ENCODE results near the gene SLC17A3. TPM values are rescaled to one million over a fixed set of nuclear protein-coding genes. Genes with fewer than 3 reads are reported as not detected.

SLC17A3 gene
- total RNA-seq, 1 donor from 2014 or later: not detected

- DNase-seq (ENCODE audit: low spot score in 2 of 2): no peak
- Histone ChIP-seq H3K36me3 (no peaks in the 10 kb centered on the region), H3K27ac (no peak overlapping the region), H3K4me1 (no peaks in the 10 kb centered on the region), H3K27me3 (no peaks in the 10 kb centered on the region), H3K9me3 (no peaks in the 10 kb centered on the region), H3K4me3 (peak overlapping the region in 1 of 2 donors; percentile 28)
- intact Hi-C loops (cut with DNase I): no loop called here
- TF ChIP-seq CTCF (IDR thresholded peaks at IDR 0.05): no peak
Measured at GRCh38 chr6:25882051-25882496, 8.0 kb upstream of the SLC17A3 start.

GRCh38 chr6:25880601-25881000 is 6.6 kb upstream of the SLC17A3 start:
- no peak overlapping the region for H3K27ac ChIP-seq
- no peak for TF ChIP-seq CTCF (IDR thresholded peaks at IDR 0.05)
- H3K27me3 ChIP-seq: no peaks in the 10 kb centered on the region
- intact Hi-C loops (cut with DNase I): no loop called here
- no peak overlapping the region for H3K4me3 ChIP-seq
- DNase-seq (ENCODE audit: low spot score in 2 of 2): no peak
- H3K36me3 ChIP-seq: no peaks in the 10 kb centered on the region
- H3K9me3 ChIP-seq: no peaks in the 10 kb centered on the region
- no peaks in the 10 kb centered on the region for H3K4me1 ChIP-seq

DNA sequence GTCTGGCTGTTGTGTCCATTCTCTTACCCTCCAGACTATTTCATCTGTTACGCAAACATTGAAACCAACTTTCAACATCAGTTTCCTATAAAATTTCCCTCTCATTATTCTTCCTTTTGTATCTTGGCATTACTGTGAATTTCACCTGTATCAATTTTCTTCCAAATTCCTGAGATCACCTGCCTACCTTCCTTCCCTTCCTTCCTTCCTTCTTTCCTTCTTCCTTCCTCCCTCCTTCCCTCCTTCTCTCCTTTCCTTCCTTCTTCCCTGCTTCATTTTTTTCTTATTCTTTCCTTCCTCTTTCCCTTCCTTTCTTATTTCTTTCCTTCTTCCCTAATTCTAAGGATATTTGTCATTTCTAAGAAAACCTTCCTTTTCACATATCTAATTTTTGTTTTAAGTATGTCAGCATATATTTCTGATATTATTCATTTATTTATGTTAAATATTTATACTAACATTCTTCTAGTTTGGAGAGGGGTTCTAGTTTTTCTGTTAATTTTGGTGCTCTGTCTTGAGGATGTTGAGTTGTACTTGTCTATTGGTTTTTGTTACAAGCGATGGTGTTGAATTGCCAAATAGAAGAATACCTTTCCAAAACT is 4.8 kb upstream of the SLC17A3 start:
- TF ChIP-seq CTCF (IDR thresholded peaks at IDR 0.05): no peak
- no peak for DNase-seq (ENCODE audit: low spot score in 2 of 2)
- H3K4me3 ChIP-seq: no peak overlapping the region
- intact Hi-C loops (cut with DNase I): no loop called here
- no peaks in the 10 kb centered on the region for H3K4me1 ChIP-seq
- H3K36me3 ChIP-seq: no peaks in the 10 kb centered on the region
- no peaks in the 10 kb centered on the region for H3K9me3 ChIP-seq
- H3K27ac ChIP-seq: no peak overlapping the region
- H3K27me3 ChIP-seq: no peaks in the 10 kb centered on the region

GRCh38 chr6:25875926-25876602 is 2.0 kb upstream of the SLC17A3 start:
- Histone ChIP-seq H3K9me3 (no peaks in the 10 kb centered on the region), H3K4me1 (no peaks in the 10 kb centered on the region), H3K4me3 (no peak overlapping the region), H3K36me3 (no peaks in the 10 kb centered on the region), H3K27ac (no peak overlapping the region), H3K27me3 (no peaks in the 10 kb centered on the region)
- intact Hi-C loops (cut with DNase I): no loop called here
- no peak for TF ChIP-seq CTCF (IDR thresholded peaks at IDR 0.05)
- DNase-seq (ENCODE audit: low spot score in 2 of 2): no peak

- intact Hi-C loops (cut with DNase I): no loop called here
- Histone ChIP-seq H3K4me1 (no peaks in the 10 kb centered on the region), H3K4me3 (no peak overlapping the region), H3K9me3 (no peaks in the 10 kb centered on the region), H3K27ac (no peak overlapping the region), H3K36me3 (no peaks in the 10 kb centered on the region), H3K27me3 (no peaks in the 10 kb centered on the region)
- no peak for TF ChIP-seq CTCF (IDR thresholded peaks at IDR 0.05)
- no peak for DNase-seq (ENCODE audit: low spot score in 2 of 2)
Measured at GRCh38 chr6:25875563-25875905, 1.5 kb upstream of the SLC17A3 start.
